Neural cell (in vitro differentiated cells): ENCODE results near the gene LRIT1. TPM values are rescaled to one million over a fixed set of nuclear protein-coding genes. Genes with fewer than 3 reads are reported as not detected.

ENCODE experiments used
- H2AFZ ChIP-seq: fragments of 200-600, 300-800 bp; sonication (generic), shearing (Covaris generic); 2 replicates; pipeline ENCODE4 v1.6.0; 2014; ENCODE audit warnings: low read depth, mild to moderate bottlenecking, antibody characterized with exemption, low read length, moderate library complexity
- H3F3A ChIP-seq: fragments of 200-600 bp; shearing (Covaris generic); 2 replicates; pipeline ENCODE4 v1.6.1; 2016; ENCODE audit warnings: mild to moderate bottlenecking, moderate library complexity, mixed read lengths, antibody characterized with exemption, low read length; ENCODE audit not compliant: insufficient read depth, poor library complexity, severe bottlenecking
- H3K27ac ChIP-seq: fragments of 200-600, 300-800 bp; sonication (generic), shearing (Covaris generic); 2 replicates; pipeline ENCODE4 v1.5.1; 2014; ENCODE audit warnings: mild to moderate bottlenecking, low read length, moderate library complexity
- H3K27me3 ChIP-seq: fragments of 300-800, 200-600 bp; sonication (generic), shearing (Covaris generic); 2 replicates; pipeline ENCODE4 v1.6.0; 2014; ENCODE audit warnings: mild to moderate bottlenecking, low read depth, low read length, moderate library complexity; ENCODE audit not compliant: insufficient read depth
- H3K36me3 ChIP-seq: fragments of 300-800, 200-600 bp; sonication (generic), shearing (Covaris generic); 2 replicates; pipeline ENCODE4 v1.5.1; 2014; ENCODE audit warnings: mild to moderate bottlenecking, antibody characterized with exemption, low read length, moderate library complexity; ENCODE audit not compliant: insufficient read depth
- H3K4me2 ChIP-seq: fragments of 300-800, 200-600 bp; sonication (generic), shearing (Covaris generic); 2 replicates; pipeline ENCODE4 v1.6.0; 2014; ENCODE audit warnings: mild to moderate bottlenecking, low read length
- H3K4me3 ChIP-seq: fragments of 300-800, 200-600 bp; sonication (generic), shearing (Covaris generic); 2 replicates; pipeline ENCODE4 v1.5.1; 2014; ENCODE audit warnings: mild to moderate bottlenecking, low read length, moderate library complexity
- H3K79me2 ChIP-seq: fragments of 200-600 bp; shearing (Covaris generic); replicated peaks from 2 replicates; pipeline ENCODE4 v1.6.0; 2014; ENCODE audit warnings: mild to moderate bottlenecking, low read length, moderate library complexity; ENCODE audit not compliant: insufficient read depth
- H3K9ac ChIP-seq: fragments of 300-800, 200-600 bp; sonication (generic), shearing (Covaris generic); 2 replicates; pipeline ENCODE4 v1.6.1; 2016; ENCODE audit warnings: mild to moderate bottlenecking, low read length, mixed read lengths
- H3K9me2 ChIP-seq: fragments of 200-600 bp; shearing (Covaris generic); 2 replicates; pipeline ENCODE4 v1.6.1; 2016; ENCODE audit warnings: mild to moderate bottlenecking, low read length, mixed read lengths; ENCODE audit not compliant: insufficient read depth
- H3K9me3 ChIP-seq: fragments of 200-600, 300-800 bp; sonication (generic), shearing (Covaris generic); 2 replicates; pipeline ENCODE4 v1.6.1; 2016; ENCODE audit warnings: mild to moderate bottlenecking, mixed run types, low read length, moderate library complexity, mixed read lengths
- H4K20me1 ChIP-seq: fragments of 200-600 bp; shearing (Covaris generic); 2 replicates; pipeline ENCODE4 v1.6.1; 2016; ENCODE audit warnings: mild to moderate bottlenecking, mixed run types; ENCODE audit not compliant: insufficient read depth
- EZH2 ChIP-seq: fragments of 200-600, 300-800 bp; shearing (Covaris generic), sonication (generic); IDR thresholded peaks from 2 replicates; pipeline ENCODE4 v1.6.1; 2014; ENCODE audit warnings: antibody characterized with exemption, low read length, borderline replicate concordance, mild to moderate bottlenecking; ENCODE audit not compliant: insufficient read depth, poor library complexity, severe bottlenecking
- MXI1 ChIP-seq: fragments of 450-650 bp; conservative IDR thresholded peaks from 2 replicates; pipeline ENCODE4 v1.6.1; 2014; ENCODE audit warnings: antibody characterized with exemption, mild to moderate bottlenecking; ENCODE audit not compliant: poor library complexity, severe bottlenecking
- POLR2AphosphoS5 ChIP-seq: IDR thresholded peaks from 2 replicates; pipeline ENCODE4 v1.6.1; 2012
- RAD21 ChIP-seq: fragments of 450-650 bp; conservative IDR thresholded peaks from 2 replicates; pipeline ENCODE4 v1.6.1; 2014; ENCODE audit warnings: antibody characterized with exemption, mild to moderate bottlenecking, moderate library complexity
- REST ChIP-seq: IDR thresholded peaks from 2 replicates; pipeline ENCODE4 v1.6.1; 2012; ENCODE audit warnings: borderline replicate concordance
- SMC3 ChIP-seq: fragments of 450-650 bp; conservative IDR thresholded peaks from 2 replicates; pipeline ENCODE4 v1.6.1; 2014; ENCODE audit warnings: antibody characterized with exemption, mild to moderate bottlenecking, moderate library complexity; ENCODE audit not compliant: poor library complexity
- TAF1 ChIP-seq: IDR thresholded peaks from 2 replicates; pipeline ENCODE4 v1.6.1; 2012; ENCODE audit warnings: low read depth
- polyA plus RNA-seq: library from polyadenylated mRNA; depleted of rRNA; stranded (reverse); fragments of >200 nt; gene quantifications from 2 replicates; pipeline ENCODE4 v1.2.3, GENCODE V29; 2014
- TF ChIP-seq, protein P1 (sequence below): fragments of 450-650 bp; IDR thresholded peaks from 2 replicates; pipeline ENCODE4 v1.5.1; 2014; ENCODE audit warnings: antibody characterized with exemption, mild to moderate bottlenecking, moderate library complexity; ENCODE audit not compliant: poor library complexity, severe bottlenecking

The LRIT1 gene
- polyA plus RNA-seq, 1 donor from 2014 or later = not detected

- TF ChIP-seq POLR2AphosphoS5 (peak; percentile 55), TAF1 (no peak)
Measured at GRCh38 chr10:84225427-84226173, 15.7 kb downstream of the LRIT1 start, which contains the start of gene LRIT2. Gene LRIT2 (minus strand): TSS chr10:84225544. CDS start chr10:84225520, 24 bp downstream.

GRCh38 chr10:84224411-84225028 lies 16.8 kb downstream of the LRIT1 start:
- no peak for TF ChIP-seq SMC3
- TF ChIP-seq TAF1 = no peak
- TF ChIP-seq REST = peak; percentile 26
- no peak for TF ChIP-seq EZH2
- TF ChIP-seq POLR2AphosphoS5 = no peak
- TF ChIP-seq, protein P1, sequence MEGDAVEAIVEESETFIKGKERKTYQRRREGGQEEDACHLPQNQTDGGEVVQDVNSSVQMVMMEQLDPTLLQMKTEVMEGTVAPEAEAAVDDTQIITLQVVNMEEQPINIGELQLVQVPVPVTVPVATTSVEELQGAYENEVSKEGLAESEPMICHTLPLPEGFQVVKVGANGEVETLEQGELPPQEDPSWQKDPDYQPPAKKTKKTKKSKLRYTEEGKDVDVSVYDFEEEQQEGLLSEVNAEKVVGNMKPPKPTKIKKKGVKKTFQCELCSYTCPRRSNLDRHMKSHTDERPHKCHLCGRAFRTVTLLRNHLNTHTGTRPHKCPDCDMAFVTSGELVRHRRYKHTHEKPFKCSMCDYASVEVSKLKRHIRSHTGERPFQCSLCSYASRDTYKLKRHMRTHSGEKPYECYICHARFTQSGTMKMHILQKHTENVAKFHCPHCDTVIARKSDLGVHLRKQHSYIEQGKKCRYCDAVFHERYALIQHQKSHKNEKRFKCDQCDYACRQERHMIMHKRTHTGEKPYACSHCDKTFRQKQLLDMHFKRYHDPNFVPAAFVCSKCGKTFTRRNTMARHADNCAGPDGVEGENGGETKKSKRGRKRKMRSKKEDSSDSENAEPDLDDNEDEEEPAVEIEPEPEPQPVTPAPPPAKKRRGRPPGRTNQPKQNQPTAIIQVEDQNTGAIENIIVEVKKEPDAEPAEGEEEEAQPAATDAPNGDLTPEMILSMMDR = no peak
- no peak for TF ChIP-seq MXI1
- TF ChIP-seq RAD21 = no peak
- no peaks in the 10 kb centered on the region for H3K79me2 ChIP-seq
- no peak overlapping the region for H3K27ac ChIP-seq
- no peaks in the 10 kb centered on the region for H3K27me3 ChIP-seq
- no peaks in the 10 kb centered on the region for H3K9me2 ChIP-seq
- H3K4me3 ChIP-seq = no peak overlapping the region
- H3K9ac ChIP-seq = no peak overlapping the region
- no peak overlapping the region for H3K4me2 ChIP-seq
- no peak overlapping the region for H2AFZ ChIP-seq
- no peaks in the 10 kb centered on the region for H3K9me3 ChIP-seq
- no peaks in the 10 kb centered on the region for H3F3A ChIP-seq
- H3K36me3 ChIP-seq = no peaks in the 10 kb centered on the region
- no peaks in the 10 kb centered on the region for H4K20me1 ChIP-seq

More at GRCh38 chr10:84225427-84226173, 15.7 kb downstream of the LRIT1 start, which contains the start of gene LRIT2:
- Histone ChIP-seq H4K20me1 (no peaks in the 10 kb centered on the region), H3K4me3 (no peak within 1 kb of the TSS), H3K27ac (no peak within 1 kb of the TSS), H3K36me3 (no peaks in the 10 kb centered on the region), H3K9ac (no peak within 1 kb of the TSS), H3K79me2 (no peaks in the 10 kb centered on the region), H3K4me2 (no peak within 1 kb of the TSS), H2AFZ (no peak within 1 kb of the TSS), H3F3A (no peaks in the 10 kb centered on the region), H3K9me2 (no peaks in the 10 kb centered on the region), H3K9me3 (no peaks in the 10 kb centered on the region), H3K27me3 (no peaks in the 10 kb centered on the region)
